ENCODE data around the gene CSMD2.

CSMD2 gene

DNA sequence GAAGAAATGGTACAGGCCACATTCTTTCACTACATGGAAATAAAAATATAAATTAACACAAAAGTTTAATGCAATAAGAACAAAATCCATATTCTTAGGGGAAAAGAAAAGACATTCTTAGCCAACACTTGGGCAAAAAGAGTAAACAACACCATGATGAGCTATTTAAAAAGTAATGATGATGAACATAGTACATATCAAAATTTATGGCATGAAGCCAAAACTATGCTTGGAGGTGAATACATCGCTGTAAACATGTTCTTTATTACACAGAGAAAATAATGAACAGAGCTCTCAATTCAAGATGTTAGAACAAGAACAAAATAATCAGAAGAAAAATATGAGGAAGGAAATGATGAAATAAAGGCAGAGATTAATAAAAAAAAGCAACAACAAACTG, 534.3 kb downstream of the CSMD2 start:
- Histone ChIP-seq H3K4me3 (ENCODE audit: extremely low read depth, insufficient read depth, low read length, poor library complexity, severe bottlenecking) (no peak overlapping the region), H3K4me1 (ENCODE audit: control insufficient read depth, insufficient read depth, low read length, poor library complexity, severe bottlenecking) (no peaks in the 10 kb centered on the region), H3K9me3 (ENCODE audit: control insufficient read depth, low read length) (no peaks in the 10 kb centered on the region), H3K36me3 (ENCODE audit: control insufficient read depth, insufficient read depth, low read length) (no peaks in the 10 kb centered on the region), H3K27ac (ENCODE audit: low read depth, low read length, severe bottlenecking) (no peak overlapping the region)
- no CpG with 5 or more reads among the region's 1 CpG for WGBS, 2 experiments (ENCODE audit: insufficient coverage in 2 of 2)

GRCh38 chr1:33626801-33627200, 538.2 kb downstream of the CSMD2 start:
- Histone ChIP-seq H3K27ac (ENCODE audit: low read depth, low read length, severe bottlenecking) (no peak overlapping the region), H3K9me3 (ENCODE audit: control insufficient read depth, low read length) (no peaks in the 10 kb centered on the region), H3K36me3 (ENCODE audit: control insufficient read depth, insufficient read depth, low read length) (peaks cover 4% of the 10 kb centered on the region), H3K4me3 (ENCODE audit: extremely low read depth, insufficient read depth, low read length, poor library complexity, severe bottlenecking) (no peak overlapping the region), H3K4me1 (ENCODE audit: control insufficient read depth, insufficient read depth, low read length, poor library complexity, severe bottlenecking) (no peaks in the 10 kb centered on the region)
- 69 to 91% methylated on average over 2 to 3 of the region's 4 CpGs for WGBS, 2 experiments (ENCODE audit: insufficient coverage in 2 of 2)

- 92 to 95% methylated on average over 32 to 34 of the region's 35 CpGs for WGBS, 2 experiments (ENCODE audit: insufficient coverage in 2 of 2)
- H3K9me3 ChIP-seq (ENCODE audit: control insufficient read depth, low read length): no peaks in the 10 kb centered on the region
- H3K27ac ChIP-seq (ENCODE audit: low read depth, low read length, severe bottlenecking): no peak overlapping the region
- H3K4me3 ChIP-seq (ENCODE audit: extremely low read depth, insufficient read depth, low read length, poor library complexity, severe bottlenecking): no peak overlapping the region
- H3K4me1 ChIP-seq (ENCODE audit: control insufficient read depth, insufficient read depth, low read length, poor library complexity, severe bottlenecking): no peaks in the 10 kb centered on the region
- peaks cover 4% of the 10 kb centered on the region for H3K36me3 ChIP-seq (ENCODE audit: control insufficient read depth, insufficient read depth, low read length)
Measured at GRCh38 chr1:33624991-33625870, 539.8 kb downstream of the CSMD2 start.

DNA sequence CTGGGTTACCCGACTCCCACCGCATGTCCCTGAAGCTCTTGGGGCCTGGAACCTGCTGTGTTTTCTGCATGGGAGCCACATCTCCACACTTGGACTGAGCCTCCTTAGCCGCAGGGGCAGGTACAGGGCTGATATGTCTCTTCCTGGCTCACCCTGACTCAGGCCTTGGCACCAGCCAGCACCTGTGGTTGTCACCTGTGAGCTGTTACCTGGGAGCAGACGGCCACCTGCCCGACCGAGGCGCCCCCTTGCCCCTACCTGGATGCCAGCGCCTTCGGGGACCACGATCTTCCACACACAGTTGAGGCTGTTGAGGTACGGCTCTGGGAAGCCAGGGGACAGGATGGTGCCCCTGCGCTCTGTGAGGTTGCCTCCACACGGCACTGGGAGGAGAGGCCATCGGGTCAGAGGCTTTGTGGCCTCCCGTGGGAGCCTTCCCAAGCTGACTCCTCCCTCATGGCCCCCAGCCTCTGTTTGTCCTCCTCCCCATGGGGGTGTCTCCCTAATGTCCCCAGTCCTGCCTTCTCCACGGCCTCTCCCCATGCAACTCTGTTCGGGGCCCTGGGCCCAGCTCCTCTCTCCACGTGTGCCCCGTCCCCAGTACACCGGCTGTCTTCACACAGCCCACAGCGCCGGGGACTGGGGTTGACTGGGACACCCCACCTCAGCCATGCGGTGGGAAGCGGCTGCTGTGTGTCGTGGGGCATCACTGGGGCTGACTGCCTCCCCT, 540.6 kb downstream of the CSMD2 start:
- Histone ChIP-seq H3K4me3 (ENCODE audit: extremely low read depth, insufficient read depth, low read length, poor library complexity, severe bottlenecking) (no peak overlapping the region), H3K36me3 (ENCODE audit: control insufficient read depth, insufficient read depth, low read length) (peaks cover 4% of the 10 kb centered on the region), H3K27ac (ENCODE audit: low read depth, low read length, severe bottlenecking) (no peak overlapping the region), H3K4me1 (ENCODE audit: control insufficient read depth, insufficient read depth, low read length, poor library complexity, severe bottlenecking) (no peaks in the 10 kb centered on the region), H3K9me3 (ENCODE audit: control insufficient read depth, low read length) (no peaks in the 10 kb centered on the region)
- 92 to 98% methylated on average over 18 to 25 of the region's 25 CpGs for WGBS, 2 experiments (ENCODE audit: insufficient coverage in 2 of 2)

DNA sequence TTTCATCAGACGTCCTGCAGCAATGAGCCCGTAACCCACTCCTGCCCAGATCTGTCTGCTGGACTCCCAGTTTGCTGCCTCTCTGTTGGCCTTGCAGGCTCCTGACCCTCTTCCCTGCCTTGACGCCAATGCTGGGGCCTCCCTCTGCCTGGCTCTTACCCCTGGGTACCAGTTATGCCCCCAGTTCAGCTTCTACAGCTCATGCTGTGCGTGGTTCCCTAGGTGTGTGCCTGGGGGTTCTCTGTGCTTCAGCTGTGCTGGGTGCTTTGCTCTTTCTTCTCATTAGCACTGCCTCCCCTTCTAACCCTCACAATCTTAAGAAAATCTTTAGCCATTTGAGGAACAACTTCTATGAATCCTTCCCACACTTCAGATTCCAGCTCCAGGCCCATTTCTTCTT, 541.2 kb downstream of the CSMD2 start:
- Histone ChIP-seq H3K4me1 (ENCODE audit: control insufficient read depth, insufficient read depth, low read length, poor library complexity, severe bottlenecking) (no peaks in the 10 kb centered on the region), H3K27ac (ENCODE audit: low read depth, low read length, severe bottlenecking) (no peak overlapping the region), H3K4me3 (ENCODE audit: extremely low read depth, insufficient read depth, low read length, poor library complexity, severe bottlenecking) (no peak overlapping the region), H3K9me3 (ENCODE audit: control insufficient read depth, low read length) (no peaks in the 10 kb centered on the region), H3K36me3 (ENCODE audit: control insufficient read depth, insufficient read depth, low read length) (peaks cover 4% of the 10 kb centered on the region)
- WGBS, 2 experiments (ENCODE audit: insufficient coverage in 2 of 2): 91 to 92% methylated on average over 4 of the region's 4 CpGs

- 87 to 100% methylated on average over 1 of the region's 1 CpG for WGBS, 2 experiments (ENCODE audit: insufficient coverage in 2 of 2)
- H3K9me3 ChIP-seq (ENCODE audit: control insufficient read depth, low read length): no peaks in the 10 kb centered on the region
- no peak overlapping the region for H3K4me3 ChIP-seq (ENCODE audit: extremely low read depth, insufficient read depth, low read length, poor library complexity, severe bottlenecking)
- no peaks in the 10 kb centered on the region for H3K4me1 ChIP-seq (ENCODE audit: control insufficient read depth, insufficient read depth, low read length, poor library complexity, severe bottlenecking)
- peaks cover 4% of the 10 kb centered on the region for H3K36me3 ChIP-seq (ENCODE audit: control insufficient read depth, insufficient read depth, low read length)
- H3K27ac ChIP-seq (ENCODE audit: low read depth, low read length, severe bottlenecking): no peak overlapping the region
Measured at GRCh38 chr1:33622757-33623156, 542.3 kb downstream of the CSMD2 start.

- WGBS, 2 experiments (ENCODE audit: insufficient coverage in 2 of 2): 67 to 89% methylated on average over 1 of the region's 1 CpG
Measured at GRCh38 chr1:33618636-33619035, 546.4 kb downstream of the CSMD2 start.

DNA sequence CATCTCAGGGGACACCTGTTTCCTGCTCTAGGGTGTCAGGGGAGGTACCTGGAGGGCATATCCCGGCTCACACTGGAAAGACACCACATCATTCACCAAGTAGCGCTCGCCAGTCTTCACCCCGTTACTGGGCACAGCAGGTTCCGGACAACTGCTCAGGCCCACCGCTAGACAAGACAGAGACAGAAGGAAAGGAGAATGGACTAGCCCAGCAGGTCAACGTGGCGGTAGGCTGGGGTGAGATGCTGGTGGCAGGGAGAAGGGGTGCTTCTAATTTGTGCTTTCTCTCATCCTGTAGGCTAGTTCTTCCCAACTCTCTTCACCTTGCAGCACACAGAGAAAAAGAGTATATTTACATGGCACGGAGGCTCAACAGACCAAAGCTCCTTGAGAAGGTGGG, 547.6 kb downstream of the CSMD2 start:
- H3K4me1 ChIP-seq (ENCODE audit: control insufficient read depth, insufficient read depth, low read length, poor library complexity, severe bottlenecking): no peaks in the 10 kb centered on the region
- H3K36me3 ChIP-seq (ENCODE audit: control insufficient read depth, insufficient read depth, low read length): no peaks in the 10 kb centered on the region
- H3K9me3 ChIP-seq (ENCODE audit: control insufficient read depth, low read length): no peaks in the 10 kb centered on the region
- WGBS, 2 experiments (ENCODE audit: insufficient coverage in 2 of 2): 92 to 100% methylated on average over 3 to 4 of the region's 9 CpGs
- H3K27ac ChIP-seq (ENCODE audit: low read depth, low read length, severe bottlenecking): no peak overlapping the region
- H3K4me3 ChIP-seq (ENCODE audit: extremely low read depth, insufficient read depth, low read length, poor library complexity, severe bottlenecking): no peak overlapping the region

More at GRCh38 chr1:33618636-33619035, 546.4 kb downstream of the CSMD2 start:
- H3K36me3 ChIP-seq (ENCODE audit: control insufficient read depth, insufficient read depth, low read length): no peaks in the 10 kb centered on the region
- H3K4me1 ChIP-seq (ENCODE audit: control insufficient read depth, insufficient read depth, low read length, poor library complexity, severe bottlenecking): no peaks in the 10 kb centered on the region
- no peak overlapping the region for H3K4me3 ChIP-seq (ENCODE audit: extremely low read depth, insufficient read depth, low read length, poor library complexity, severe bottlenecking)
- H3K9me3 ChIP-seq (ENCODE audit: control insufficient read depth, low read length): no peaks in the 10 kb centered on the region
- H3K27ac ChIP-seq (ENCODE audit: low read depth, low read length, severe bottlenecking): no peak overlapping the region

DNA sequence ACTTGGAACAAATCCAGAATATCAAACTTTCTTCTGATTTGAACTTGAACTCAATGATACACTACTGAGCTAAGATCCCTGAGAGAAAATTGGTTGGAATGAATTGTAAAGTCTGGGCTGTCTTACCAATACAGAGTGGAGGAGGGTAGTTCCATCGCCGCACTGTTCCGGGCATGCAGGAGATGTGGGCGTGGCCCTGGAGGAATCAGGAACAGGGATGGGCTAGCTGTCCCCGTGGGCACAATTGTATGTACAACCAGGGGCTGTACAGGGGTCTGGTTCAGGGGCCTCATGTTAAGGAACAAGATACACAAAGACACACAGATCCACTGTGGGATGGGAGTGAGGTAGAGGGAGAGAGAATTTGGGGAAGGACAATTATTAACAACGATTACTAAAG, 548.2 kb downstream of the CSMD2 start:
- no peaks in the 10 kb centered on the region for H3K36me3 ChIP-seq (ENCODE audit: control insufficient read depth, insufficient read depth, low read length)
- H3K27ac ChIP-seq (ENCODE audit: low read depth, low read length, severe bottlenecking): no peak overlapping the region
- no peak overlapping the region for H3K4me3 ChIP-seq (ENCODE audit: extremely low read depth, insufficient read depth, low read length, poor library complexity, severe bottlenecking)
- 91 to 95% methylated on average over 4 of the region's 6 CpGs for WGBS, 2 experiments (ENCODE audit: insufficient coverage in 2 of 2)
- no peaks in the 10 kb centered on the region for H3K9me3 ChIP-seq (ENCODE audit: control insufficient read depth, low read length)
- no peaks in the 10 kb centered on the region for H3K4me1 ChIP-seq (ENCODE audit: control insufficient read depth, insufficient read depth, low read length, poor library complexity, severe bottlenecking)

DNA sequence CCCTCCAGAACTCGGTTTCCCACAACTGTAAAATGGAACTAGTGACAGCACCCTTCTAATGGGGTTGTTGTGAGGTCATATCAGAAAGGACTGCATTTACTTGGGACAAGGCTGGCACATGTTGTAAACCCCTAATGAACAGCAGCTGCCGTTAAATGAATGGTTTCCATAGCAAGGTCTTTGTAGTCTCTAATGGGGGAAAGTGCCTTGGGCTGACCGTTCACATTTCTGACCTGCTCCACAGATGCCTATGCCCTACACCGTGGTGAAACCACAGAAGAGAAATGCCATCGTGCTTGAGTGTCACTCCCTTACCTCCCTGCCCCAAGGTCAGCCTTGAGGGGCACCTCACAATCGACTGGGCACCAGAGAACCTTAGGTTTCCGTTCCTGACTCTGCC, 549.5 kb downstream of the CSMD2 start:
- 77 to 96% methylated on average over 5 of the region's 7 CpGs for WGBS, 2 experiments (ENCODE audit: insufficient coverage in 2 of 2)
- no peak overlapping the region for H3K4me3 ChIP-seq (ENCODE audit: extremely low read depth, insufficient read depth, low read length, poor library complexity, severe bottlenecking)
- no peaks in the 10 kb centered on the region for H3K4me1 ChIP-seq (ENCODE audit: control insufficient read depth, insufficient read depth, low read length, poor library complexity, severe bottlenecking)
- H3K36me3 ChIP-seq (ENCODE audit: control insufficient read depth, insufficient read depth, low read length): no peaks in the 10 kb centered on the region
- no peaks in the 10 kb centered on the region for H3K9me3 ChIP-seq (ENCODE audit: control insufficient read depth, low read length)
- no peak overlapping the region for H3K27ac ChIP-seq (ENCODE audit: low read depth, low read length, severe bottlenecking)

Data from mesodermal cell (in vitro differentiated cells).